Ishikawa (cell line): Measurements from ENCODE around the gene CAPS.

Experiments used
- CEBPB ChIP-seq: IDR thresholded peaks from 2 replicates; pipeline ENCODE4 v1.6.1; 2012
- CREB1 ChIP-seq: IDR thresholded peaks from 2 replicates; pipeline ENCODE4 v1.6.1; 2012; ENCODE audit warnings: low read depth
- EGR1 ChIP-seq: IDR thresholded peaks from 2 replicates; pipeline ENCODE4 v1.6.1; 2012
- EP300 ChIP-seq: IDR thresholded peaks from 2 replicates; pipeline ENCODE4 v1.6.1; 2012; ENCODE audit warnings: borderline replicate concordance
- FOXM1 ChIP-seq: IDR thresholded peaks from 2 replicates; pipeline ENCODE4 v1.6.1; 2012; ENCODE audit warnings: low read depth, borderline replicate concordance
- NFIC ChIP-seq: IDR thresholded peaks from 2 replicates; pipeline ENCODE4 v1.6.1; 2012
- RAD21 ChIP-seq: IDR thresholded peaks from 2 replicates; pipeline ENCODE4 v1.6.1; 2012; ENCODE audit warnings: low read depth
- TAF1 ChIP-seq: IDR thresholded peaks from 2 replicates; pipeline ENCODE4 v1.6.1; 2012; ENCODE audit warnings: low read depth, mild to moderate bottlenecking
- TCF12 ChIP-seq: IDR thresholded peaks from 2 replicates; pipeline ENCODE4 v1.6.1; 2012; ENCODE audit warnings: low read depth
- TEAD4 ChIP-seq: IDR thresholded peaks from 2 replicates; pipeline ENCODE4 v1.6.1; 2012
- YY1 ChIP-seq: IDR thresholded peaks from 2 replicates; pipeline ENCODE4 v1.6.1; 2012; ENCODE audit warnings: low read depth
- ZBTB7A ChIP-seq: IDR thresholded peaks from 2 replicates; pipeline ENCODE4 v1.6.1; 2012; ENCODE audit warnings: low read depth
- TF ChIP-seq, protein P1 (sequence below): IDR thresholded peaks from 2 replicates; pipeline ENCODE4 v1.6.1; 2012
- TF ChIP-seq, protein P2 (sequence below): IDR thresholded peaks from 2 replicates; pipeline ENCODE4 v1.6.1; 2012
- TF ChIP-seq, protein P3 (sequence below): IDR thresholded peaks from 2 replicates; pipeline ENCODE4 v1.6.1; 2012; ENCODE audit warnings: low read depth, mild to moderate bottlenecking

Gene CAPS

DNA sequence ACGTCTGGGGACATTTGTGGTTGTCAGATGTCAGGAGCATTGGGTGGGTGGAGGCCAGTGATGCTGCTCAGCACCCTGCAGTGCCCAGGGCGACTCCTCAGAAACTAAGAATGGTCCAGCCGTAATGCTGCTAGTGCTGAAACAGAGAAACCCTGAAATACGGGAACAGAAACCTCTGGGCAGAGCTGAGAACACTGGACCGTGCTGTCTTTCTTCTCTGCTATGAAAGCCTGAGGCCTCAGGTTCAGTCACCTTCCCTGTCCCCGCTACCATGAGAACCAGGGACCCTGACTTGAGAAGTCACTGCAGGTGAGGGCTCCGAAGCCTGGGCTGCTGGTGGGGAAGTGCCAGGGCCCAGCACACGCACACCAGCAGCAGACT is 13.4 kb downstream of the CAPS start:
- TF ChIP-seq CEBPB (no peak), EP300 (no peak), NFIC (no peak), CREB1 (no peak), TEAD4 (no peak), EGR1 (no peak), ZBTB7A (no peak), FOXM1 (no peak), TCF12 (no peak)
- TF ChIP-seq, protein P1, sequence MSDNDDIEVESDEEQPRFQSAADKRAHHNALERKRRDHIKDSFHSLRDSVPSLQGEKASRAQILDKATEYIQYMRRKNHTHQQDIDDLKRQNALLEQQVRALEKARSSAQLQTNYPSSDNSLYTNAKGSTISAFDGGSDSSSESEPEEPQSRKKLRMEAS = no peak

DNA sequence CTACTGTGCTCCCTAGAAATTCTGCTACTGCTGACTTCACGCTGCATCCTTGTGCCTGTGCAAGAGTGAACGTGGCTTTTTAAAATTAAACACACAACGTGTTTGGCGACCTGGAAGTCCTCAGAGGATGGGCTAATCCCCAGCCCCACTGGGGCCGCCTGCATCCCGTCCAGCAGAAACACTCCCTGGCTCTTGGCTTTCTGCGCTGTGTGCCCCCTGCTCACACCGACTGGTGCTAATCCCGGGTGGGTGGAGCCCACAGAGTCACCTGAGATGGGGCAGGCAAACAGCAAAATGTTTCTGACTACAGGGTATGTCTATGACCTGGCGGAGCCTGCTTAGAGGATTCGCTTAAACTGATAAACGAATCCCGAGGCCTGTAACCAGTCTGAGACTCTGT is 15.1 kb downstream of the CAPS start:
- TF ChIP-seq YY1 (no peak), EGR1 (no peak), NFIC (no peak), TCF12 (no peak), TAF1 (no peak)
- TF ChIP-seq, protein P2, sequence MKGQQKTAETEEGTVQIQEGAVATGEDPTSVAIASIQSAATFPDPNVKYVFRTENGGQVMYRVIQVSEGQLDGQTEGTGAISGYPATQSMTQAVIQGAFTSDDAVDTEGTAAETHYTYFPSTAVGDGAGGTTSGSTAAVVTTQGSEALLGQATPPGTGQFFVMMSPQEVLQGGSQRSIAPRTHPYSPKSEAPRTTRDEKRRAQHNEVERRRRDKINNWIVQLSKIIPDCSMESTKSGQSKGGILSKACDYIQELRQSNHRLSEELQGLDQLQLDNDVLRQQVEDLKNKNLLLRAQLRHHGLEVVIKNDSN = no peak

DNA sequence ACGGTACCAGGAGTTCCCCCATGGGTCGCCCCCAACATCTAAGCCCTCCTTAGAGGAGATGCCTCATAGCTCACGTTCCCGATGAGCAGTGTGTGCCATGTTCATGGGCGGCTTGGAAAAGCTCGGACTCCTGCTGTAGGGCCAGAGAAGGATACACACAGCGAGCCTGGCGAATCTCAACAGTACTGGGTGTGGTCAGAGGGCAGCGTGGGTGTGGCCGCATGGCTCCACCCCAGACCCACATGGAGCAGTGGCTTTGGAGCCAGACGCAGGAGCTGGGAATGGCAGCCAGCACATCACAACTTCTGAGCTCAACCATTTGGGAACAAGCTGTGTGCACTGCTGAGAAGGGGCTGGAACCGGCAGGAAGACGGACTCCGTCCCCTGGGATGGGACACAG is 15.6 kb downstream of the CAPS start:
- TF ChIP-seq, protein P1 = no peak
- no peak for TF ChIP-seq TCF12
- no peak for TF ChIP-seq YY1
- no peak for TF ChIP-seq TAF1
- no peak for TF ChIP-seq NFIC
- TF ChIP-seq, protein P2 = no peak
- no peak for TF ChIP-seq TEAD4
- no peak for TF ChIP-seq EP300
- TF ChIP-seq EGR1 = no peak
- no peak for TF ChIP-seq FOXM1
- TF ChIP-seq ZBTB7A = no peak
- TF ChIP-seq CEBPB = no peak
- TF ChIP-seq CREB1 = no peak

DNA sequence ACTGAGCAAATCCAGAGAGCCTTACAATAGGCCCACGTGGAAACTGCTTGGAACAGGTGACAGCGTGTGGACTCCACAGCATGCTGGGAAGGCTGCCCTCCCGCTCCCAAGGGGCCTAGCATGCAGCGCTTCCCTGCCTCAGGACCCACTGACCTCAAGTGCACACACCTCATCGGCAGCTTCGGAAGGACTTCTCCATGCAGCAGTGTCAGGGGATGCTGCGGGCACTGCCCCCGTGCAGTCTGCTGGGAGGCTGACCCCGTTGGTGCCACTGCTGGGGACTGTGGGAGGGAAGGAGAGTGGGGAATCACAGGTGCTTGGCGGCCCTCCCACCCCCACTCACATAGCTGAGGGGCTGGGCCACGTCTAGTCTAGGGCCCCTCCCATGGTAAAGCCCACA is 17.2 kb downstream of the CAPS start:
- TF ChIP-seq CREB1 (no peak), TCF12 (no peak), CEBPB (no peak), YY1 (no peak), RAD21 (no peak), EGR1 (no peak), TAF1 (no peak), FOXM1 (no peak), EP300 (no peak), NFIC (no peak), TEAD4 (no peak), ZBTB7A (no peak)
- TF ChIP-seq, protein P3, sequence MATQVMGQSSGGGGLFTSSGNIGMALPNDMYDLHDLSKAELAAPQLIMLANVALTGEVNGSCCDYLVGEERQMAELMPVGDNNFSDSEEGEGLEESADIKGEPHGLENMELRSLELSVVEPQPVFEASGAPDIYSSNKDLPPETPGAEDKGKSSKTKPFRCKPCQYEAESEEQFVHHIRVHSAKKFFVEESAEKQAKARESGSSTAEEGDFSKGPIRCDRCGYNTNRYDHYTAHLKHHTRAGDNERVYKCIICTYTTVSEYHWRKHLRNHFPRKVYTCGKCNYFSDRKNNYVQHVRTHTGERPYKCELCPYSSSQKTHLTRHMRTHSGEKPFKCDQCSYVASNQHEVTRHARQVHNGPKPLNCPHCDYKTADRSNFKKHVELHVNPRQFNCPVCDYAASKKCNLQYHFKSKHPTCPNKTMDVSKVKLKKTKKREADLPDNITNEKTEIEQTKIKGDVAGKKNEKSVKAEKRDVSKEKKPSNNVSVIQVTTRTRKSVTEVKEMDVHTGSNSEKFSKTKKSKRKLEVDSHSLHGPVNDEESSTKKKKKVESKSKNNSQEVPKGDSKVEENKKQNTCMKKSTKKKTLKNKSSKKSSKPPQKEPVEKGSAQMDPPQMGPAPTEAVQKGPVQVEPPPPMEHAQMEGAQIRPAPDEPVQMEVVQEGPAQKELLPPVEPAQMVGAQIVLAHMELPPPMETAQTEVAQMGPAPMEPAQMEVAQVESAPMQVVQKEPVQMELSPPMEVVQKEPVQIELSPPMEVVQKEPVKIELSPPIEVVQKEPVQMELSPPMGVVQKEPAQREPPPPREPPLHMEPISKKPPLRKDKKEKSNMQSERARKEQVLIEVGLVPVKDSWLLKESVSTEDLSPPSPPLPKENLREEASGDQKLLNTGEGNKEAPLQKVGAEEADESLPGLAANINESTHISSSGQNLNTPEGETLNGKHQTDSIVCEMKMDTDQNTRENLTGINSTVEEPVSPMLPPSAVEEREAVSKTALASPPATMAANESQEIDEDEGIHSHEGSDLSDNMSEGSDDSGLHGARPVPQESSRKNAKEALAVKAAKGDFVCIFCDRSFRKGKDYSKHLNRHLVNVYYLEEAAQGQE = no peak
- TF ChIP-seq, protein P2 = no peak
- TF ChIP-seq, protein P1 = no peak

DNA sequence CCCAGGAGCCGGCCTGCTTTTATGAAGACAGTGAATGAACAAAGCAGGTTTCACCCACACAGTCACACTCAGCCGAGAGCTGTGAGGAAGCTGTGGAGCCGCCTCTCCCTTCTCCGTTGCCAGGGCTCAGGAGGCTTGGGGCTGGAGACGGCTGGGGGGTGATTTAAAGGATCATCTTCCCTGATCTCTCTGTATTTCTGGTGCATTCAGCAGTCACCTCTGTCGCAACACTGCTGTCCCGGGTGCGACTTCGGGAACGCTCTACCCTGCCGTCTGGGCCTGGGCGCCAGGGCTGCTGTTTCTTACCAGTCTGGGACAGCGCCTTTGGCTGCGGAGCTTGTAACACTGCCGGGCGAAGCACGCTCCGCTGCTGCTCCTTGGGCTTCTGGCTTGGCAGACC is 18.1 kb downstream of the CAPS start:
- TF ChIP-seq TCF12 = no peak
- no peak for TF ChIP-seq RAD21
- no peak for TF ChIP-seq NFIC
- TF ChIP-seq EGR1 = no peak
- no peak for TF ChIP-seq ZBTB7A
- TF ChIP-seq CEBPB = no peak
- TF ChIP-seq, protein P2 = no peak
- TF ChIP-seq EP300 = no peak
- TF ChIP-seq, protein P3 = no peak
- TF ChIP-seq TEAD4 = no peak
- TF ChIP-seq, protein P1 = no peak
- TF ChIP-seq CREB1 = no peak
- TF ChIP-seq FOXM1 = no peak
- no peak for TF ChIP-seq TAF1
- TF ChIP-seq YY1 = no peak
